Measurements from ENCODE around the gene TIMM17A.

Gene TIMM17A

DNA sequence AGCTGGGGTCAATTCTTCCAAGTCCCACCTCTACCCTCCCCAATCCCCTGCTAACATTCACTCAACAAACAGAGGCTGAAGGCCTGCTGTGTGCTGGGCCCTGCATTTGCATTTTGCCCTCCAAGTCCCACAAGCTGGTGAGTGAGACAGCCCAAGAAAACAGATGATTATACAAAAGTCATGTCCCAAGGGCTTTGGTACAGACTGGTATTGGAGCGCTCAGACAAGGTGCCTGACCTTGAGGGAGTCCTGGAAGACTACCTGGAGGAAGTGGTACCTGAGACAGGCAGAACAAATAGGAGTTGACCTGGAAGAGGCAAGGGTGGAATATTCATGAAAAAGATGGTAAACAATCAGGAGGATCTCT is 13.2 kb upstream of the TIMM17A start:
- Histone ChIP-seq H3K9me2 (replicated peaks; ENCODE audit: low read depth, low read length) (no peaks in the 10 kb centered on the region), H3K36me3 (ENCODE audit: insufficient read depth, low read length) (no peaks in the 10 kb centered on the region), H3K9me3 (ENCODE audit: insufficient read depth, low read depth, low read length) (no peaks in the 10 kb centered on the region), H3K4me2 (ENCODE audit: low read depth, low read length, poor library complexity, severe bottlenecking) (no peak overlapping the region), H4K20me1 (ENCODE audit: insufficient read depth, low read length, poor library complexity, severe bottlenecking) (no peaks in the 10 kb centered on the region), H3K4me1 (ENCODE audit: insufficient read depth, low read length, poor library complexity, severe bottlenecking) (peaks cover 3% of the 10 kb centered on the region), H3K9ac (ENCODE audit: low read depth, low read length, poor library complexity, severe bottlenecking) (no peak overlapping the region), H3F3A (ENCODE audit: low read depth) (no peaks in the 10 kb centered on the region), H3K4me3 (ENCODE audit: low read length, poor library complexity, severe bottlenecking) (no peak overlapping the region), H2AFZ (ENCODE audit: low read length) (no peak overlapping the region), H3K79me2 (ENCODE audit: insufficient read depth, low read length) (no peaks in the 10 kb centered on the region), H3K27me3 (ENCODE audit: insufficient read depth, low read length, poor library complexity, severe bottlenecking) (no peaks in the 10 kb centered on the region)
- TF ChIP-seq, protein P1, sequence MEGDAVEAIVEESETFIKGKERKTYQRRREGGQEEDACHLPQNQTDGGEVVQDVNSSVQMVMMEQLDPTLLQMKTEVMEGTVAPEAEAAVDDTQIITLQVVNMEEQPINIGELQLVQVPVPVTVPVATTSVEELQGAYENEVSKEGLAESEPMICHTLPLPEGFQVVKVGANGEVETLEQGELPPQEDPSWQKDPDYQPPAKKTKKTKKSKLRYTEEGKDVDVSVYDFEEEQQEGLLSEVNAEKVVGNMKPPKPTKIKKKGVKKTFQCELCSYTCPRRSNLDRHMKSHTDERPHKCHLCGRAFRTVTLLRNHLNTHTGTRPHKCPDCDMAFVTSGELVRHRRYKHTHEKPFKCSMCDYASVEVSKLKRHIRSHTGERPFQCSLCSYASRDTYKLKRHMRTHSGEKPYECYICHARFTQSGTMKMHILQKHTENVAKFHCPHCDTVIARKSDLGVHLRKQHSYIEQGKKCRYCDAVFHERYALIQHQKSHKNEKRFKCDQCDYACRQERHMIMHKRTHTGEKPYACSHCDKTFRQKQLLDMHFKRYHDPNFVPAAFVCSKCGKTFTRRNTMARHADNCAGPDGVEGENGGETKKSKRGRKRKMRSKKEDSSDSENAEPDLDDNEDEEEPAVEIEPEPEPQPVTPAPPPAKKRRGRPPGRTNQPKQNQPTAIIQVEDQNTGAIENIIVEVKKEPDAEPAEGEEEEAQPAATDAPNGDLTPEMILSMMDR (conservative IDR thresholded peaks at IDR 0.05; ENCODE audit: low read length) = no peak
- TF ChIP-seq EZH2phosphoT487 (IDR thresholded peaks at IDR 0.05; ENCODE audit: borderline replicate concordance) = no peak

DNA sequence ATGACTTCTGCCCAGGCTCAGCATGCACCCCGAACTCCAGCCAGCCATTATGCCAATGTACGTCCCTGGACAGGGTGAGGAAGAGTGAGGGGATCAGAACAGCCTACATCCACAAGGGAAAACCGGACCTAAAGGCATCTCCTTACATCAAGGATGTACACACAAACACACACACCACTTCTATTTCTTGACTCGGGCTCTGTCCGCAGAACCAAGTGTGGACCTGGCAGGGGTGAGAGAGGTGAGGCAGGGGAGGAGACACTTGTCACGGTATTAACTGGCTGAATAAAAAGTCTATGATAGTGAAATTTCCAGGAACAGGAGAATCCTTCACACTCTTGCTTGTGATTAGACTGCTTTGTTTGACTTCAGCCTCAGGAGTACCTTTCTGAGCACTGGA is 11.3 kb upstream of the TIMM17A start:
- H3K4me3 ChIP-seq (ENCODE audit: low read length, poor library complexity, severe bottlenecking) = no peak overlapping the region
- no peaks in the 10 kb centered on the region for H3K9me2 ChIP-seq (replicated peaks; ENCODE audit: low read depth, low read length)
- no peaks in the 10 kb centered on the region for H3K79me2 ChIP-seq (ENCODE audit: insufficient read depth, low read length)
- no peak overlapping the region for H3K9ac ChIP-seq (ENCODE audit: low read depth, low read length, poor library complexity, severe bottlenecking)
- no peaks in the 10 kb centered on the region for H3K36me3 ChIP-seq (ENCODE audit: insufficient read depth, low read length)
- no peak overlapping the region for H3K4me2 ChIP-seq (ENCODE audit: low read depth, low read length, poor library complexity, severe bottlenecking)
- no peak for TF ChIP-seq EZH2phosphoT487 (IDR thresholded peaks at IDR 0.05; ENCODE audit: borderline replicate concordance)
- TF ChIP-seq, protein P1 (conservative IDR thresholded peaks at IDR 0.05; ENCODE audit: low read length) = no peak
- no peaks in the 10 kb centered on the region for H4K20me1 ChIP-seq (ENCODE audit: insufficient read depth, low read length, poor library complexity, severe bottlenecking)
- H3K9me3 ChIP-seq (ENCODE audit: insufficient read depth, low read depth, low read length) = no peaks in the 10 kb centered on the region
- H3F3A ChIP-seq (ENCODE audit: low read depth) = no peaks in the 10 kb centered on the region
- no peak overlapping the region for H2AFZ ChIP-seq (ENCODE audit: low read length)
- H3K4me1 ChIP-seq (ENCODE audit: insufficient read depth, low read length, poor library complexity, severe bottlenecking) = peaks cover 3% of the 10 kb centered on the region
- H3K27me3 ChIP-seq (ENCODE audit: insufficient read depth, low read length, poor library complexity, severe bottlenecking) = no peaks in the 10 kb centered on the region

DNA sequence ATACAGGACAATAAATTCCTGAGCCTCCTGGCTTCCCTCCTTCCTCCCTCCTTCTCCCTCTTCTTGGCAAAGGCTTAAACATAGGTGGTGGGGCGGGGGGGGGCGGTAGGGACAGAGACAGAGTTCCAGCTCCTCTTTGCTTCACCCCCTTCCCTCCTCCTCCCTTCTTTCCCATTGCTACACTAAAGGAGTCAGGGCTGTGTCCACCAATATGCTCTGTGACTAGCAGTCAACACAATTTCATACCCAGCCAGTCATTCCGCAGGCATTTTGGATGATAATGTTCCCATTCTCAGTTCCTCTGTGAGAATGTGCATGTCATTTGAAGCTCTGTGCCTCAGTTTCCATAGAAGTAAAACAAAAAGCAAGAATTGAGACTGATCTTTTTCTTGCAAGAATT is 10.7 kb upstream of the TIMM17A start:
- TF ChIP-seq EZH2phosphoT487 (IDR thresholded peaks at IDR 0.05; ENCODE audit: borderline replicate concordance) = no peak
- TF ChIP-seq, protein P1 (conservative IDR thresholded peaks at IDR 0.05; ENCODE audit: low read length) = no peak
- H3K4me2 ChIP-seq (ENCODE audit: low read depth, low read length, poor library complexity, severe bottlenecking) = no peak overlapping the region
- no peaks in the 10 kb centered on the region for H3K36me3 ChIP-seq (ENCODE audit: insufficient read depth, low read length)
- no peak overlapping the region for H3K4me3 ChIP-seq (ENCODE audit: low read length, poor library complexity, severe bottlenecking)
- no peak overlapping the region for H3K9ac ChIP-seq (ENCODE audit: low read depth, low read length, poor library complexity, severe bottlenecking)
- no peaks in the 10 kb centered on the region for H3K79me2 ChIP-seq (ENCODE audit: insufficient read depth, low read length)
- peaks cover 3% of the 10 kb centered on the region for H3K4me1 ChIP-seq (ENCODE audit: insufficient read depth, low read length, poor library complexity, severe bottlenecking)
- H2AFZ ChIP-seq (ENCODE audit: low read length) = no peak overlapping the region
- no peaks in the 10 kb centered on the region for H3K27me3 ChIP-seq (ENCODE audit: insufficient read depth, low read length, poor library complexity, severe bottlenecking)
- H3F3A ChIP-seq (ENCODE audit: low read depth) = no peaks in the 10 kb centered on the region
- H3K9me3 ChIP-seq (ENCODE audit: insufficient read depth, low read depth, low read length) = no peaks in the 10 kb centered on the region
- no peaks in the 10 kb centered on the region for H4K20me1 ChIP-seq (ENCODE audit: insufficient read depth, low read length, poor library complexity, severe bottlenecking)
- no peaks in the 10 kb centered on the region for H3K9me2 ChIP-seq (replicated peaks; ENCODE audit: low read depth, low read length)

Data from Loucy (cell line).